GM18502 (cell line): ENCODE results near the gene PTPRD.

Experiments used
- ATAC-seq: cut with Tn5 transposase; IDR thresholded peaks from one replicate; pipeline ENCODE4 v1.9.1; 2021; ENCODE audit warnings: mild to moderate bottlenecking; ENCODE audit not compliant: unreplicated experiment, poor library complexity

PTPRD gene

DNA sequence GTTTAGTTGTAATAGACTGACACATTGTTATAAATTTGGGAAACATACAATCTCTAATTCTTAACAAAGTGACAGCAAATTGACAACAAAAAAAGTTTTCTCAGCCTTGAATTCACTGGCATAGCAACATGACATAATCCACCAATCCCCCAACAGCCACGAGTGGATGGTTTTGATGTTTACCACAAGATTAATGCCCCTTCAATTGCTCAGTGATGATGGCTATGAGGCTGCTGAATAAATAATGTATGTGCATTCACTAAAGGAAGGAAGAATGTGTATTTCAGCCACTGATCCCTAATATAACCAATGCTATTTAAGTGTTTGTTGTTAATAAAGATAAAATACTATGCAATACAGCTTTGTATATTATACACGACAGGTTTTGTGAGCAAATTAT is 2069.6 kb downstream of the PTPRD start:
- ATAC-seq: no peak

DNA sequence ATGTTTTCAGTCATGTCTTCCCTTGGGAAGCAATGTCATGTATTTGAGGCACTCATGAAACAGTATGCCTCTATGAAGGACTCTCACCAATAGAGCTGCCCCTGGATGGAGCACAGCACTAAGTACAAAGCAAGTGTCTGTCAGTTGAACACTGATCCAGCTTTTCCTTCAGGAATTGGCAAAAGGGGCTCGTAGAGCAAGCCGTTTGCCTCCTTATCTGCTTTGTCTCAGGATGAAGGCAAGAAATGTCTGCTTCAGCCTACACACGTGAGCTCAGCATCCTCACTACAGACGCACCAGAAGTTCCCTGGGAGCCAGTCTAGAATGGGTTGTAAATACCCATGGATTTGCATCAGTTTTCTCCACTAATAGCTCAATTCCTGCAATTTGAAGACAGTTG is 2070.3 kb downstream of the PTPRD start:
- no peak for ATAC-seq

- ATAC-seq: no peak
Observed at GRCh38 chr9:8539681-8540197, 2073.1 kb downstream of the PTPRD start.

- no peak for ATAC-seq
Observed at GRCh38 chr9:8536845-8537244, 2076.0 kb downstream of the PTPRD start.

DNA sequence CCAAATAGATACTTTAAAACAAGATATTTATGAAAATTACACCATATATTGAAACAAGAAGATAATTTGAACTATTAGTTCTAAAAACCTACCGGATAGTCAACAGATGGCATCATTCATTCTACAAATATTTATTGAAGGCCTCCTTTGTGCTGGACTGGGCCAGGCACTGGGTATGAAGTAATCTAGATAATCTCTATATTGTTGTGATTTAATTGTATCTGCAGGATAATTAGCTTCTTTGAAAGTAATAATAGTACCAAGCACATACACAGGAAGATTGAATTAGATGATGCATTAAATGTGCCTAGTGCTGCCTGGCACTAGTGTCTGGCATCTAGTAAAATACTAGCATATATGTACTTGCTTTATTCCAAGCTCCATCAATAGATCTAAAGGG is 2078.0 kb downstream of the PTPRD start:
- ATAC-seq: no peak

GRCh38 chr9:8533681-8534080 is 2079.1 kb downstream of the PTPRD start:
- no peak for ATAC-seq

DNA sequence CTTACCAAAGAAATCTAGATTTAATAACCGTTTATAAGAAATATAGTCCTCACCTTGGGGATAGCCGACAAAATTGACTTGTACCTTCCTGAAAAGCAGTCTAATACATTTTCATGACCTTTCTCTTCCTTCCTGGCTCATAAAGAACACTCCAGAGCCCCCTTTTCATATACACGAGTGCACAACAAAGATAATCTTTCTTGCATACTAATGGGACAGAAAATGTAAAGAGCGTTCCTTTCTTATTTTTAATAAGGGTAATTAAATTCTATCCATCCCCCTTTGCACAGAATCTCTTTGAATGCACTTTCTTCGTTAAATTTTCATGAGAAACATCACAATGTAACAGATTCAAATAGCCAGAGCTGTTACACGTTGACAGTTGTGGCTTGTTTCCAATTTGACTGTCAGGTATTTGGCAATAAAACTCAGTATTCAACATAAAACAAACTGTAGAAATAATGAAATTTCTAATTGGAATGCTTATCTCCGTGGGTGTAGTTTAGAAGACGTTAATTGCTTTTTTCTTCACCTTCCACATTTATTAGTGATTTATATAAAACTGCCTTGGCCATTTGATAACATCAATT is 2080.9 kb downstream of the PTPRD start:
- ATAC-seq: no peak

DNA sequence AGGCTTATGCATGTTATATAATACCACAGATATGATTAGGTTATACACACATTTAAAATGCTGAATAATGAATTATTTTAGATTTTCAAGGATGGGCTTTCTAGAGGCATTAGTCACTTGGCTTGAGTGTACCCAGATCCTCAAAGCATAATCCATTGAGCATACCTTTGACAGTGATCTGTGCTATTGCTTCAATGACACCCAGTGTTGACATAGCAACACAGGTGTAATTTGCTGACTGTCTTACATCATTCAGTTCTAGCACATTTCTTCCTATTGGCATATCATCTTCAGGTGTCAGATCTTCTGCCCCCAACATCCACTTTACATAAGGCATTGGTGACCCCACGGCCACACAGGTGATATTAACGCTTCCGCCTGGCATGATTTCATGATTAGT is 2091.7 kb downstream of the PTPRD start:
- no peak for ATAC-seq

- ATAC-seq: no peak
Observed at GRCh38 chr9:8515748-8516147, 2097.1 kb downstream of the PTPRD start.

DNA sequence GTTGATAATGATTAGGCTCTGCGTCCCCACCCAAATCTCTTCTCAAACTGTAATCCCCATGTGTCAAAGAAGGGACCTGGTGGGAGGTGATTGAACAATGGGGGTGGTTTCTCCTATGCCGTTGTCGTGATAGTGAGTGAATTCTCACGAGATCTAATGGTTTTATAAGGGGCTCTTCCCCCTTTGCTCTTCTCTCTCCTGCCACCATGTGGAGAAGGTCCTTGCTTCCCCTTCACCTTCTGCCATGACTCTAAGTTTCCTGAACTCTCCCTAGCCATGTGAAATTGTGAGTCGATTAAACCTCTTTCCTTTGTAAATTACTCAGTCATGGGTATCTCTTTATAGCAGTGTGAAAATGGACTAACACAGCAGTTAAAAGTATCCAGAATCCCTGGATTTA is 2098.0 kb downstream of the PTPRD start:
- ATAC-seq: no peak

DNA sequence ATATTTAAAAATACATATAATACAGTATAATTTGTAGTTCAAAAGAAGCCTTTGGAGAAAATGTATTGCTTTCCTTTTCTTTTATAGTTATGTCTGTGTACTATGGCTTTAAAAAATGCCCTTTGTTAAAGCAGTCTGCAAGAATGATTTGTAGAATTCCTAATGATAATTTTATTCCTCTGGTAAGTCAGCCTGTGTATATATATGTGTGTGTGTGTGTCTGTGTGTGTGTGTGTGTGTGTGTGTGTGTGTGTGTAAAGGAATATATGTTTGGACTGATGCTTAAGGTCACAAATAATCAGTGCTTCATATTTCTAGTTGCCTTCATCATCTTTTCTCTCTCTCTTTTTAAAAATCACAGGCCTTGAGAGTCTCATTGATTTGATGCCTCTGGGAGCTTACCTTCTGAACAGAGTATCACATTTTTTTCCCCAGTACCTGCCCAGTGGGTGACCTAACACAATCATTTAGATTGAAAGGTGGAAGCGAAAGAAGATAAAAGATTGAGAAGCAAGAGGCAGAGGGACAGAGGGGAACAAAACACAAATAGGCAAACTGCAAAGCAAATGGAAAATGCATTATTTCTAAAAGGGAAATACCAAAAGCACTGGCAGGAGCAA is 2104.0 kb downstream of the PTPRD start:
- ATAC-seq: no peak

- no peak for ATAC-seq
Observed at GRCh38 chr9:8494571-8494970, 2118.2 kb downstream of the PTPRD start.

GRCh38 chr9:8492679-8493078 is 2120.1 kb downstream of the PTPRD start:
- ATAC-seq: no peak

GRCh38 chr9:8492024-8492423 is 2120.8 kb downstream of the PTPRD start:
- ATAC-seq: no peak

DNA sequence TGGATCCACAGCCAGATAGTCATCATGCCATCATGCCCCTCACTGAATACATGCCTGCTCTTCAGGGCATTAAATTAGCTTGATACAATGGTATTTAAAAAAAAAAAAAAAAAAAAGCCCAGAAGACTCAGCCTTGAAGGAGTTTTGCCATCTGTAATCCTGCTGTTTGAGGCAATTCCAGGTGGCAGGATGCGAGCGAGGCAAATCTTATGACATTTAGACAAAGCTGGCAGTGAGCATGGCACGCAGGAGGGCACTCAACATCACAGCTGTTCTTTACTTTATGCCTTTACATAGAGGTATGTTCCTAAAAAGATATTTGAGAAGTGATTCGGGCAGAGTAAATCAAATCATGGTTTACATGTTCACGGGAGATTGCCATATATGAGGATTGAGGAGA is 2121.2 kb downstream of the PTPRD start:
- ATAC-seq: no peak

DNA sequence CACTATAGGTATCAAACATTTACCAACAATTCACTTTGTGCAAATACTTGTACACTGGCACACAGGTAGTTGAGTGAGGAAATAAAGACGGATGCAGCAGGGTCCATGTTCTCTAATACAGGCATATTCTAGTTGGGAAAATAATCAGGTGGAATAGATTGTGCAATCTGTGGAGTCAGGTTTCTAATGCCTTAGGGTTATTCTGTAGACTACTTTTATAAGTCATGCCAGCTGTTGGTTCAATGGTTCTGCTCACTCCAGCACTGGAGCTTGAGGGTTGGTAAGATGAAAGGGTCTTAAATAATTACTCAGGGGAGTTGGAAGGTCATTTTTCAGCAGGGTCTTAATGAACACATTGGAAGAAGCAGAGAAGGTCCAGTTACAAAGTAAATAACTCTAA is 2123.0 kb downstream of the PTPRD start:
- no peak for ATAC-seq

DNA sequence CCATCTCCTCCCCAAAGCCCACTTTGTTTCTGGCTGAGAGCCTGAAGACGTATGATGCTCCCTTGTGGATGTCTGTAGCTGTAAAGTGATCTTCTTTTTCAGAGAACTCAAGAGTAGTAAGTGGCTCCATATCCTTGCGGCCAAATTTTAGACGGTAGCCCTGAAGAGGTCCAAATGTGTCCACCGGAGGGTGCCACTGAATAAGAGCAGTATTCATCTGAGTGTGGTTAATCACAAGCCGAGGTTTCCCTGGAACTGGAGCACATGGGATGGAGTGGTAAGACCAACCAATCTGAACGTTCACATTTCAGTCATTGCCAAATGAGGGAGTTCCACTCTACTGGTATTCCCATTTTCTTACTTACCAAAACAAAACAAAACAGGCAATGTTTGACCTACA is 2126.7 kb downstream of the PTPRD start:
- ATAC-seq: no peak

GRCh38 chr9:8484597-8485191 is 2128.1 kb downstream of the PTPRD start:
- ATAC-seq: no peak

DNA sequence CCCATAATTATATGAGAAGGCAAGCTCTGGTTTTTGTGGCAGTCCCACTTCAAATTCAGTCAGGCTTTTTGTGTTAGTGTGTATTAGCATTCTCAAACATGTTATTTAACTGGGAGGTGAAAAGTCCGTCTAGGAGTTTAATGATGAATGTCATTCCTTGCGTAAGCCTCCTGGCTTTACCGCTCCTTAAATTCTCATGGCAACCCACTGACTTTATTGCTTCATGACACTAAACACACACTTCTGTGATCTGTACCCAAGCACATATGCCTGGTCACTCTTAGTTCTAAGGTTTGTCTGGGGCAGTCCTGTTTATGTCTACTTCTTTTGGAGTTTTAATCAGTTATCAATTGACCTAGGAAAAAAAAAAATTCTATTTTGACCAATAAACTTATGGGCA is 2135.4 kb downstream of the PTPRD start:
- ATAC-seq: no peak

- no peak for ATAC-seq
Observed at GRCh38 chr9:8474937-8475336, 2137.9 kb downstream of the PTPRD start.

DNA sequence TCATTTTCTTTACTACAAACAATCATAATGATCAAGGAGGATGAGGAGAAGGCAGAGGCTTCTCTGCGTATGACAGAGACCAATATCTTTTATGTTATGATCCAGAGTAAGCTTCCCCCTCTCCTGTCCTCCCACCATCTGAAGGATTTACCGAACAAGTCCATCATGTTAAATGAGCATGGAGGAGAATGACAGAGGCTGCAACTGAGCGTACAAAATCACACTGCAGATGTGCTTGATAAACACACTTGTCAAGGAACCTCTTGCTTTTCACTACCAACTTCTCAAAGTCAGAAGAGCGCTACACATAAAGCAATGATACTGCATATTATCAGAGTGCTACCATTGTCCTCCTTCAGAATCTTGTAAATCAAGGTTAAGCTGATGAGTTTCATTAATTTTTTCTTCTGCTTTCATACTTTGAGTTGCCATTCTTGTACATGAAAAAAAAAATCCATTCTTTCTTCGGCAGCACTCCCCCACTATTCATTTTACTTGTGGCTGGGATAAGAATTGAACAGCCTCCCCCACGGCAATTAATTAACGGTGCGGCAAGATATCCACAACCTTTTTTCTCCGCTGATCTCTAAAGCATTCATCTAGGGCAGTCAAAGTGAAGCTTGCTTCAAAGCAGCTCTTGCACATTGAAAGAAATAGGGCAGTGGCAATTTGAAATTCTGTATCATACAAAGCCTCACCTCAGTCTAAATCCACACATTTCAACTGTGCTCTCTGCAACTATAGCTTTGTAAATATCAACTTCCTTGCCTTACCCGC is 2139.4 kb downstream of the PTPRD start:
- ATAC-seq: no peak
